NCI-H2171 treated with DMSO at 0.1 percent for 48 hours (cell line): ENCODE measurements around the gene ARHGAP8.
"Not testable (repeated sequence)": the region's sequence is repeated elsewhere in the genome, so short reads cannot be mapped to it uniquely, and the experiment has no call there.

ENCODE experiments used
- DNase-seq: peaks from one replicate; lab custom pipeline; 2025; lab: John Stamatoyannopoulos, UW

Gene ARHGAP8

DNA sequence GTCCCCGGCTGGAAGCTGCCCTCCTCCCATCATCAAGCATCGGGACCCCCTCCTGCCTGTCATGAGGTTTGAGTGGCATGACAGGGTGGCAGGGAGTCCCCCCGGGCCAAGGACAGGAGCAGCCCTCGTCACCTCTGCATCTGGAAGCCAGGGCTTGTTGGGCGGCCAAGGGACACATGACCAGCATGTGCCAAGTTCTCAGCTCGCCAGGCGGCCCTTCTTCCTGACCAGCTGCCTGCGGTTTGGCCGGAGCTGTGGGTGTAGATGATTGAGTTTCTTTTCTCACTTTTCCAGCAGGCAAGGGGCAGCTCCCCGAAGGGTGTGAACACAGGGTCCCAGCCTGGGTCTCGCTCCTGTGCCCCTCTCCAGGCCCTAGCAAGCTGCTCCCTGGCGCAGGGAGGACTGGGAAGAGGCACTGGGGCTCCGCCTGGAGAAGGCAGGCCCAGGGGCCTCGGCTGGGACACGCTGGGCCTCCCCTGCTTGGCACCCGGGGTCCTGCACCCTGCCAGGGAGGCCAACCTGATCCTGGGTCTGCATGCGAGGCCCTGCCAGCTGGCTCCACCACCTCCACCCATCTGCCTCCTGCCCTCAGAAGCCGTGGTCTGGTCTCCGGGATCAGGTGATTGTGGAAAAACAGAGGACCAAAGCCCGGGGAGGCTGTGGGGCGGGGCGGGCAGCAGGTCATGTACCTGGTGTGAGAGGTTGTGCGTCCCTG is 13.4 kb downstream of the ARHGAP8 start:
- no peak for DNase-seq

DNA sequence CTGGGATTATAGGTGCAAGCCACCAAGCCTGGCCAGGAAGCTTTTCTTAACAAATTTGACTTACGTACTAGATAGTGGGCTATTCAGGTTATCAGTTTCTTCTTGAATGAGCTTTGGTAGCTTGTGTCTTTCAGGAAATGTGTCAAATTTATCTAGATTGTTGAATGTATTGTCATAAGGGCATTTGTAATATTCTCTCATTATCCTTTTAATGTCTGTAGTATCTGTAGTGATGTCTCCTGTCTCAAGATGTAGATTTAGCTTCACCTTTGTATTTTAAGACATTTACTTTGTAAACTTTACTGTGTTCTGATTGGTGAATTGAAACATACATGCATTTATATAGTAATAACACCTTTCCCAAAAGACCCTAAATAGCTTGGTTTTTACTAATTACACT is 20.7 kb downstream of the ARHGAP8 start:
- DNase-seq = peak; percentile 22

DNA sequence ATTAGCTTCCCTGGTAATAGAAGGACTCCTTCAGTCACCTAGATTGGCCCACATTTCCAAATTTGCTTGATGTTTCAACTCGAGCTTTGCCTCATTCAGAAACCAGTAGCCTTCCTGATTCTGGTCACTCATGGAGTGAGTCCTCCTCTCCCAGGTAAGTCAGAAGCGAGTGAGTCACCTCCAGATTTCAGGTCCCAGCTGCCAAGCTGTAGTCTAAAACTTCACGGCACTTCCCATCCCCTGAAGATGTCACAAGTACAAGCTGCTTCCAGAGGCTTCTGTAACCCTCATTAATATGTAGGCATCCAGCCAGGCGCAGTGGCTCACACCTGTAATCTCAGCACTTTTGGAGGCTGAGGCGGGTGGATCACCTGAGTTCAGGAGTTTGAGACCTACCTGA is 23.5 kb downstream of the ARHGAP8 start:
- no peak for DNase-seq

DNA sequence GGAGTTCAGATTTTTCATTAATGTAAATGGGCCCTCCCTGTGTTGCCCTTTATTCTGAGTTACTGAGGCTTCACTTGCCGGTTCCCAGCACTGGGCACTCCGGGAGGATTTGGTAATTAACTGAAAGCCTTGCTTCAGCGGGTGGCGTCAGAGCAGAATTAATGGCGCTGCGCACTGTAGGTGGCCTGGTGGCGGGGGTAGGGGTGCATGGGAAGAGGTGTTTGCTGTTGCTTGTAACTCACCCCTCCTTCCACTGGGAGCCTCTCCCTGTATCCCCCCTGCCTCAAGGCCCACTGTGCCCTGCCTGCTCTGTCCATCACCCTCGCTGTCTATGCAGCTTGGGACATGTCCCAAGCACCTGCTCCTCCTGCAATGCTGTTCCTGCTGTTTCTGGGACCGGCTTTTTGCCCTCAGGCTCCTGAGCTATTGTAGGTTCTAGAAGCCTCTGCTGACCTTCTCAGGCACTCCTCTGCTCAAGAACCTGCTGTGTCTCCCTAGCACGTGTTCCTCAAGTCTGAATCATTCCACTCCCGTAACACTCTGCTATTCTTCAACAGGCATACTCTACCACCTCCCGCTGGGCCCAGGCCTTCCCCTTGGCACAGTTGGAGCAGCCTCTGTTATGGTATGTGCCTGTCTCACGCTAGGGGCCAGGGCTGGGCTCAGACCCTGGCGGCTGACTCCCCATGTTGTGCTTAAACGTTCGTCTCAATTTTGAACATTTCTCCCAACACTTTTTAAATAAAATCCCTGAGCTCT is 24.4 kb downstream of the ARHGAP8 start:
- DNase-seq = no peak

DNA sequence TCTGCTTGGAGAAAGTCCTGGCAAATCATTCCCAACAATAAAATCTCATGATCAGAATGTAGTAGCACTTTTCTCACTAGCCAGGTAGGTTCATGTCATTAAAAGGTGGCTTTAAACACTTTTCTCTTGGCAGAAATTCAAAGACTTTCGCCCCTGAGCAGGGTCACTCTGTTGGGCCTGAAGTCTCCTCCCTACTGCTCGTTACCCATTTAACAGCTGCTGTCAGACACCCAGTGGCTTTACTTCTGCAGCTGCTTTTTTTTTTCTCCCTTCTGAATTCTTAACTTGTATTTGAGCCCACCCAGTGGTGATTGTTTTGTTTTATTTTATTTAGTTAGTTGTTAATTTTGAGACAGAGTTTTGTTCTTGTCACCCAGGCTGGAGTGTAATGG is 25.0 kb downstream of the ARHGAP8 start:
- DNase-seq = peak; percentile 22

DNA sequence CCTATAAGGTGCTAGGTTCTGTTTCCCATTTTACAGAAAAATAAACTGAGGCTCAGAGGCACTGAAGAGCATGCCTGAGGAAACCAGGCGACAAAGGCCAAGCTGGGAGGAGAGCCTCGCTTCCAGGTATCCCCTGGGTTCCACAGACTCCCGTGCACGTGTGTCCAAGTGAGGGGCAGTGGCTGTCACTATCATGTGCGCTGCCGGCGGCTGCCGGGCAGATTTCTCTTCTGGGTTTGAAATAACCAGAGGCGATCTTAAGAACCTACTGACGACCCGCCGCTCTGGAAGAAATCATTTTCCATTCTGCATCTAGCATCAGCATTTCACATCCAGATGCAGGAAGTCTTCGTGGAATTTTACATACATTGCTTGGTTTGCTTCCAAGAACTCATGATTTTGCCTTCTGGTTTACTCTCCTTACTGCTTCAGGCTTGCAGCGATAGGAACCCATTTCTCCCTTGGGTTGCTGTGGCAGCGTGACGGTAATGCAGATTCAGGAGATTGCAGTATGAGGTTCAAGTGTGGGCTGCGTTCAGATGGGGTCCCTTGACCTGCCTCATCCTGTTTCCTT is 28.6 kb downstream of the ARHGAP8 start:
- DNase-seq = no peak

DNA sequence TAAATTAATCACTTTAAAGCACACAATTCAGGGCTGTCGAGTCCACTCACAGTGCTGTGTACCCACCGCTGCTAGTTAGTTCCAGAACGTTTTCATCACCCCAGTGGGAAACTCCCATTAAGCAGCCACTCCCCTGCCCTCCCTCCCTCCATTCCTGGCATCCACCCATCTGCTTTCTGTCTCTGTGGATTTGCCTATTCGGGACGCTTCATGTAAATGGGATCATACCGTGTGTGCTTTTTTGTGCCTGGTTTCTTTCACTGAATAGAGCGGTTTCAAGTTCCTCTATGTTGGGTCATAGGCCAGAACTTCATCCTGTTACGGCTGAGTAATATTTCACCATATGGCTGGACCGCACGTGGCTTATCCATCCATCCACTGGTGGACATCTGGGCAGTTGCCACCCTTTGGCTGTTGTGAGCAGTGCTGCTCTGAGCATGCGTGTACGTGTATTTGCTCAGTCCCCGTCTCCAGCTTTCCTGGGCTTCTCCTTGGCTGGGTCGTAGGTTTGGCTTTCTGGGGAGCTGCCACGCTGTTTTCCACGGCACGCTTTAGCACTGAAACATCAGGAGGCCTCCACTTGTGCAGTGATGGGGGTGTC is 30.1 kb downstream of the ARHGAP8 start:
- DNase-seq = peak; percentile 70

DNA sequence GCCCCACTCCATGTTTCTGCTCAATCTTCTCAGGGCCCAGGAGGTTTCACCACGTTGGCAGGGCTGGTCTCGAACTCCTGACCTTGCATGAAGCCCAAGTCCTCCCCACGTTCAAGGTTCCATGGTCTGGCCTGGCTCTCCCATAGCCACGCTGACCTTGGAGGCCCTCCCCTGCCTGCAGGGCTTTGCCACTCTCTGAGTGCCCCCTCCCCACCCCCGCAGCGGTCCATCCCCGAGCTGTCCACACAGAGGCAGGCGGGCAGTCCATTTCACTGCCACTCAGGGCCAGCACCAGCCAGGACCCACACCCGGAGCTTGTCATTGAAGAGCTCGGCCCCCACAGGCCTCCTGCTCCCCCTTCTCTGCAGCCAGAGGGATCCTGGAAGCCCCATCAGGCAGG is 30.7 kb downstream of the ARHGAP8 start:
- no peak for DNase-seq

DNA sequence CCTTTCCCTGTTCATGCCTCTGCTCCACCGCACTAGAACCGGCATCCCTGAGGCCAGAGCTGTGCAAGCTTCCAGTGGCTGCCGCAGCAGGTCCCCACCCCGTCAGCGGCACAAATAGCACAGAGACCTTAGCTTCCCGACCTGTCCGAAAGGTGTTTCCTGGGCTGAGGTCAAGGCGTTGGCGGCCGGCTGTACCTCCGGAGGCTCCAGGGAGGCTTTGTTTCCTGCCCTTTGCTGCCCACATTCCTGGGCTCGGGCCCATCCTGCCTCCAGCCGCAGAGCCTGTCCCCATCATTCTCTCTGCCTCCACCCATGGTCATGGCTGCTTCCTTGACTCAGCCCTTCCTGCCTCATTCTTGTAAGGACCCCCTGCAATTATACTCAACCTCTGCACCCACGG is 31.2 kb downstream of the ARHGAP8 start:
- no peak for DNase-seq

DNA sequence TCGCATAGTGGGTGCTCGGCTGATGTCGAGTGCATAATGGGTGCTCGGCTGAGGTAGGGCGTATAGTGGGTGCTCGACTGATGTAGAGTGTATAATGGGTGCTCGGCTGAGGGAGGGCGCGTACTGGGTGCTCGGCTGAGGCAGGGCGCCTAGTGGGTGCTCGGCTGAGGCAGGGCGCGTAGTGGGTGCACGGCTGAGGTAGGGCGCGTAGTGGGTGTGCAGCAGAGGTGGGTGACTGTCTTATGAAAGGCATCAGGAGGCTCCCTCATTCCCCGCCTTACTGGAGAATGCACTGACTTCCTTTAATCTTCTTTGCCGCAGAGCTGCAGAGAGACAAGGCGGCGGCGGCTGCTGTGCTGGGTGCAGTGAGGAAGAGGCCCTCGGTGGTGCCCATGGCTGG is 33.8 kb downstream of the ARHGAP8 start:
- DNase-seq = no peak

DNA sequence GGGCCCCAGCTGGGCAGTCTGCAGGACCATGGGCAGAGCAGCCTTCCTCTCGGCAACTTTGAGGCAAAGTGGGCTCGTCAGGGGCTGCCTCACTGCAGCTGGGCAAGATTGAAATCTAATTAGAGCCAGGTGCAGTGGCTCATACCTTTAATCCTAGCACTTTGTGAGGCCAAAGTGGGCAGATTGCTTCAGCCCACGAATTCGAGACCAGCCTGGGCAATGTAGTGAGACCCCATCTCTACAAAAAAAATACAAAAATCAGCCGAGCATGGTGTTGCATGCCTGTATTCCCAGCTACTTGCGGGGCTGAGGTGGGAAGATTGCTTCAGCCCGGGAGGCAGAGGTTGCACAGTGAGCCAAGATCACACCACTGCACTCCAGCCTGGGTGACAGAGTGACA is 34.2 kb downstream of the ARHGAP8 start:
- no peak for DNase-seq

DNA sequence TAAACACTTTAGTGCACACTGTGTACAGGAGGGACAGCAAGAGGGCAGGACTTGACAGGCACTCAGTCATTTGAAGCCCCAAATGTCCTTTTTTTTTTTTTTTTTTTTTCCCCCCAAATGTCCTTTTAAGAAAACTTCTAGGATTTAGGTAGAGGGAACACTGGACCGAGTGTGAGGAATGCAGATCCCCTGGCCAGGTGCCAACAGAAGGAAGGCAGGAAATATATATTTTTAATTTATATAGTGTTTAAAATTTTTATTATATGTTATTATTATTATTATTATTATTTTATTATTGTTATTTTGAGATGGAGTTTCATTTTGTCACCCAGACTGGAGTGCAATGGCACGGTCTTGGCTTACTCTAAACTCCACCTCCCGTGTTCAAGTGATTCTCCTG is 35.5 kb downstream of the ARHGAP8 start:
- no peak for DNase-seq

DNA sequence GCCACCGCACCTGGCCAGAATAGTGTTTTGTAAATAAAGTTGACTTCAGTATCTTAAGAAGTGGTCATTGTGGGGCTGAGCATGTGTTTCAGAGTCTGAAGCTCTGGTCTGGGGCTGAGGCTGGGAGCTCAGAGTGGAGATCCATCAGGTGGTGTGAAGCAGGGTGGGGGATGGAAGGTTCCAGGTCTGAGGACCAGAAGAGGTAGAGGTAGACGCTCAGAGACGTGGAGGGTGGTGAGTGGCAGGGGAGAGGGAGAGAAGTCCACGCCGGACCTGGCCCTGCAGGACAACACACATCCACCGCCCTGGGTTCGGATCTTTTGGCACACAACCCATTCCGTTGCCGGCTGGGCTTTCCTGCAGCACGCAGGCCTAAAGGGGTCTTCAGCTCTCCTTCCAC is 40.7 kb downstream of the ARHGAP8 start:
- DNase-seq = no peak

DNA sequence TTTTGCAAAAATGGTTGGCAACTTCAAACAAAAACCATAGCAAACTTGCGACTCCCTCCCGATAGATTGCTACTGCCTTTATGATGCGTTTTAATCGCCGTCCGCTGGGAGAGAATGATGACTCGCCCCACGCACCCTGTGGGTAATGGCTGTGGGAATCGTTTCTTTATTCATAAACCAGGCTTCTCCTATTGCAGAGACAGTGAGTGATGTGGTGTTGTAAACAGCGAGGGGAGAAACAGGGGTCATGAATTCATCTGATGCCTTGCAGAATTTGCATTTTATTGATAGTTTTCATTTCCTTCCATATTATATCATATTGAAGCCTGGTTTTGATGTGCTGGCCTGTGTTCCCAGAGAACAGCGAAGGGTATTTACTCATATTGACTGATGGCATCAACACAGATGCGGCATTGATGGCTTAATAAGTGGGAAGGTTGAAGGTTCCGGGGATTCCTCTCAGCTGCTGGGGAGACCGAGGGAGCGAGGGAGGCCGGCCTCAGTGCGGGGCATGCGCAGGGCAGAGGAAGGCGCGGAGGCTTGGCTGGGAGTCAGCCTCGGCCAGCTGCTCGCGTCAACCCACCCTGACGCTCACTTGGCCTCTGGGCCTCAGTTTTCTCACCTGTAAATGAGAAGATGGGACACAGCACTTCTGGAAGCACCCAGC is 41.3 kb downstream of the ARHGAP8 start:
- no peak for DNase-seq

DNA sequence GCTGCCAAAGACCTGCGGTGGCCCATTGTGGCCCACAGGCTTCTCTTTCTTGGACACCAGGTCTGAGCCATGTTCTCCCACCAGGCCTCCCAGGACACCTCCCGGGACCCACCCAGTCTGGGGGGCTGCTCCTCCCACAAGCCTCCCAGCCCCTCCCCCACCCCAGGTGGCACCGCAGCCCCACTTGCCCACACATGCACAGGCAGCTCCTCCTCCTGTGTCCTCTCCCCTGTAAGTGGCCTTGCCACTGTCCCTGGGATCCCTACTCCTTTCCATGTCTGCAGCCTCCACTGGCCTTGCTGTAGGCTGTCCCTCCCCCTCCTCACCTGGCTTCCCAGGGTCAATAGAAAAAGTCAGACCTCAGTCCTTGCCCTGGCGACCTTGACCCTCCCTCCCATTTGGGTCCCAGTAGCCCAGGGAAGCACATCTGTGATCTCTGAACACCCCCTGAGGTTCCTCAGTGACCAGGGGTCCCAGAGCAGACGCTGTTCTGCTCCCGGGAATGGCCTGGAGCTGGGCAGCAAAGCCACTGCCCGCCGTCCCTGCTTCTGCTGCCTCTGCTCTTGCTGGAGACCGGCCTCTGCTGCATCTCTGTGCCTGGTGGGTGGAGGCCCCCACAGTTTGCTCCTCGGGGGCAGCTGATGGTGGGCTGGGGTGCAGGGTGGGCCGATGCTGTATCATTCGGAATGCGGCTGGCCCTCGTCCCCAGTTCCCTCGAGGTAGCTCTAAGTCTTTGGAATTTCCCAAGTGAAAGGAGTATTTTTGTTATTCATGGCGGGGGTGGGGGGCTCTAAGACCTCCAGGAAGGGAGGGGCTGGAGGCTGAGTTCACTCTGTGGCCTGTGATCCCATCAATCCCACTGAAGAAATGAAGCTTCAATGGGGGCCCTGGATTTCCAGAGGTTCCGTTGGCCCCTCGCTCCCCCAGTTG is 43.6 kb downstream of the ARHGAP8 start:
- DNase-seq = no peak

DNA sequence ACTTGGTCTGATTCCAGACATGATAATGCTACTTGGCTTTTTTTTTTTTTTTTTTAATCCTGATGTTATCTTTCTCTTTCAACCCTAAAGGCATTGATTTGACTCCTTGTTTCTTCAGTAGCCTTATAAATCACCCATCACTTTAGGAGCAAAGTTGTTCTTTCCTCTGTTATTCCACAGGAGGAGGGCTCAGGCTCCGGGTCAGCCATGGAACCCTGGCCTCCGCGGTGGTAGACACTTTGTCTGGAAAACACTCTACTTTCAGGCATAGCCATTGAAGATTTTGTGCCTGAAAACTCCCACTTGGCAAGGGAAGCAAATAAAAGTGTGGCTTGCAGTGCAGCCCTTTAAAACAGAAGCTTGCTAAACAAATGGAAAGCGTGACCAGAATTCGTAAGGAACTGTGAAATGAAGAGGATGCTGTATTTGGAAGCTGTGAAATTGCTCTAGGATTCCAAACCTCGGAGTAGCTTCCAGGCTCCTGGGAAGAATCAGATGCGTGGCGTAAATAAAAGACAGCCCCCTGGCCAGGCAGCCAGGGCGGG is 44.9 kb downstream of the ARHGAP8 start:
- no peak for DNase-seq

DNA sequence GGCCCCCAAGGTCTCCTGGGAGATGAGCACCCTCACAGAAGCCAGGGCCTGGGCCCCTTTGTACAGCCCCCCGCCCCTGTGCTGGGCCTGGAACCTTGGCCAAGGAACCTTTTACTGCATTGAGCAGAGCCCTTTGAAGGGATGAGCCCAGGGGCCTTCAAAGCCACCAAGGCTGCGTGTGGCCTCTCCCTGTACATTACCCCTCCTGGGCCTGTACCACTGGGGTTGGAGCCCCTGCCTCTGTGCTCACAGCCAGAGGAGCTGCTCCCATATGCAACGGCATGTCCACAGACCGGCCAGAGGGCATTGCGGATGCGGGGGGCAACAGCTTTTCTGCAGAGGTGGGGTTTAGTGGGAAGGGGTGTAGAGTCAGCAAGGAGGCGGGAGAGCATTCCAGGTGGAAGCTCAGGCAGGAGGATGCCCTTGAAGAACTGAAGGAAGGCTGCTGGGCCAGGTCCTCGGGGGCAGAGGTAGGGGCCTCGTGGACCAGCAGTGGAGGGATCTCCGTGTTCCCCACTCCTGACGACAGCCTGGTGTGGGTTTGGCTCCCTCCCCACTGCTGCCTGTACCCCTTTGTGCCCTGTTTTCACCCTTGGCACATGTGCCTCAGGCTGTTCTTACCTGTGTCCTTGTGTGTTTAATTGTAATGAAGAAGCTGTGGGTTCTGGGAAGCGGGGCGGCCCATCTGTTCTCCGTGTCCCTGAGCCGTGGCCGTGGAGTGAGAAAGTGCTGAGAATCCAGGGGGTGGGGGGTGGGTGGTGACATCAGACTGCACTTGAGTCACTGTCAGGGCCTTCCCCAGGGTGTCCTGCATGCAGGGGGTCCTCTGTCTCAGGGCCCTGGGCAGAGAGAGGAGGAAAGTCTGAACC is 46.9 kb downstream of the ARHGAP8 start:
- DNase-seq = peak; percentile 7

DNA sequence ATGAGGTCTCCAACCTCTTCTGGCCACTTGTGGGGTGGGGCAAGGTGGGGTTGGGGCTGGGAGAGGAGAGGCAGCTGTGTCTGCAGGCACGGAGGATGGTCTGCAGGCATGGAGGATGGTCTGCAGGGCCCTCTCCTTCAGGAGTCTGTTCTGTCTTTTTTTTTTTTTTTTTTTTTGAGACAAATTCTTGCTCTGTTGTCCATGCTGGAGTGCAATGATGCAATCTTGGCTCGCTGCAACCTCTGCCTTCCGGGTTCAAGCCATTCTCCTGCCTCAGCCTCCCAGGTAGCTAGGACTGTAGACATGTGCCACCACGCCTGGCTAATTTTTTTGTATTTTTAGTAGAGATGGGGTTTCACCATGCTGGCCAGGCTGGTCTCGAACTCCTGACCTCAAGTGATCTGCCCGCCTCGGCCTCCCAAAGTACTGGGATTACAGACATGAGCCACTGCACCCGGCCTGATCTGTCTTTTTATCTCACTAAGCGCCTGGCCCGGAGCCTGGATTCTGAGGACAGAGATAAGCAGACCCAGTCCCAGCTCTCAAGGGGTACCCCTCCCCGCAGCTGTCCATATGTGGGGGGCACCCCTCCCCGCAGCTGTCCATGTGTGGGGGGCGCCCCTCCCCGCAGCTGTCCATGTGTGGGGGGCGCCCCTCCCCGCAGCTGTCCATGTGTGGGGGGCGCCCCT is 47.7 kb downstream of the ARHGAP8 start:
- not testable (repeated sequence) for DNase-seq

DNA sequence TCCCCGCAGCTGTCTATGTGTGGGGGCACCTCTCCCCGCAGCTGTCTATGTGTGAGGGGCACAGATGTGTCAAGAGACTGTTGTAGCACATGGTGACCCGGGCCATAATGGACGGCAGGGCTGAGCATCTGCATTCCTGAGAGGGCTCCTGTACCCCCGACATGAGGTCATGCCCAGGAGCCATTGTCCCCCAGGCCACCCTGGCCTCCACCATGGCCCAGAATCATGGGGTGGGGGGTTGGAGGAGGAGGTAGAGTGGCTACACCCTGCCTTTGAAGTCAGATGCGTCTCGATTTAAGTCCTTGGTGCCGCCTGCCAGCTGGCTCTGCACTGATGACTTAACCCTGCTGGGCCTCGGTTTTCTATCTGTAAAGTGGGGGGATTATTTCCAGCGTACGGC is 49.1 kb downstream of the ARHGAP8 start:
- no peak for DNase-seq
